Activated CD8-positive, alpha-beta memory T cell treated with anti-CD3 and anti-CD28 coated beads for 4 hours (primary cell): Measurements from ENCODE around the gene SEPHS1.
"Not testable (repeated sequence)": the region's sequence is repeated elsewhere in the genome, so short reads cannot be mapped to it uniquely, and the experiment has no call there.

Experiments
- DNase-seq, 2 donors: peaks; one replicate each; pipeline ENCODE4 v3.0.0-alpha.2; 2020; ENCODE audit warnings: low read depth in 2 of 2

Gene SEPHS1

DNA sequence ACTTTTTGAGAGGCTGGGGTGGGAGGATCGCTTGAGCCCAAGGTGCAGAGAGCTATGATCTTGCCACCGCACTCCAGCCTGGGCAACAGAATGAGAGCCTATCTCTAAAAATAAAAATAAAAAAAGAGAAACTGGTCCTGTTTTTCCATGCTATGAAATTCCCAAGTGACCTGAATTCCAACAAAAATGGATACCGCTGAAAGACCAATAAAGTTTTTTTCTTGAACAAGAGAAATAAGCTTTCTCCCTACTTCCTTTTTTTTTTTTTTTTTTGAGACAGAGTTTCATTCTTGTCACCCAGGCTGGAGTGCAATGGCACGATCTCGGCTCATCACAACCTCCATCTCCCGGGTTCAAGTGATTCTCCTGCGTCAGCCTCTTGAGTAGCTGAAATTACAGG, 12.5 kb upstream of the SEPHS1 start:
- no peak for DNase-seq

GRCh38 chr10:13356392-13356791, 8.3 kb upstream of the SEPHS1 start:
- no peak for DNase-seq

DNA sequence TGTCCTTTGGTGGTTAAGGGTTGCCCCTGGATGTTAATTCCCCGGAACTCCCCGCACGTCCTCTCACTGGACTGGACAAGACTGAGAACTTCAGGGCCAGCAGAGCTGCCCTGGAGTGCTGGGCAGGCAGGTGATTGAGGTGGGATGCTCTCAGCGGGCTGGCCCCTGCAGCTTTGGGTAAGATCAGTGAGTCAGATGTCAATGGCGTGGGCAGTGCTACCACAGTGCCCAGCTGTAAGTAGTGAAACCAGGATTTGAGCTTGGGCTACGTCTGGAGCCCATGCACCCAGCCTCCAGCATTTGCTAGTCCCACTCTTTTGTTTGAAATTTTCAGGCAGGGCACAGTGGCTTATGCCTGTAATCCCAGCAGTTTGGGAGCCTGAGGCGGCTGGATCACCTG, 6.7 kb upstream of the SEPHS1 start:
- DNase-seq, result no peak

DNA sequence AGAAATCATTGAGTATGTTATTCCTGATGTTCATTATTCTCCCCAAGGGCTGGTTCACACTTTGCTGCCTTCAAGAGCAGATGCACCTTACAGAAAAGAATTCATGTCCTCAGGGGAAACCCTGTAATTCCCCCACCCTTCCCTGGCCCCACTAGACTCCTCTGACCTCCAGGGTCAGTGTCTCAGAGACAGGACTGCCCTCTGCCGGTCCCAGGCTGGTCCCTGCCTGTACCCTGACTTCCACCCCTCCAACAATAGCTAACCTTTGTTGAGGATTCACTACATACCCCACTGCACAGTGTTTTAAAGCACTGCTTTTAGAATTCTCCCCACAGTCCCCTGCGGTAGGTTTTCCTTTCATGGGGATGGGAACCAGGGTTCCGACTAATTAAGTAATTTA, 4.4 kb upstream of the SEPHS1 start:
- no peak for DNase-seq

DNA sequence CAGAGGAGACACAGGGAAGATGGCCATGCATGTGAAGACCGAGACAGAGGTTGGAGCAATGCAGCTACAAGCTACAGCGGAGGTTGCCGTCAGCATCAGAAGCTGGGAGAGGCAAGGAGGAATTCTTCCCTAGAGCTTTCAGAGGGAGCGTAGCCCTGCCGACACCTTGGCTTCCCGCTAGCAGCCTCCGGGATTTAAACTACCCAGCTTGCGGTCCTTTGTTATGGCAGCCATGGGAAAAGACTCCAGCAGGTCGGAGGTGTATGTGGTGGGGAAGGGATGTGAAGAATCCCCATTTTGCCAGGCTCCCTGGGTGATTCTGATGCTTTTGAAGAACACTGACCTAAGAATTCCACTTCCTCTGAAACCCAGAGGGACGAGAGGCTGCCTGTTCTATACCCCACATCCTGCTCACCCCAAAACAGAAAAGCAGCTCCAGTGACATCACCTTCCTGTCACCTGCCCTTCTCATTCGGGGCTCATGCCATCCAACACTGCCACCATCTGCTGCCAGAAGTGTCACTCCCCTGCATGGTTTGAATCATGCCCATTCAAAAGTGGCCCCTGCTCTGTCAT, 3.3 kb upstream of the SEPHS1 start:
- no peak for DNase-seq

DNA sequence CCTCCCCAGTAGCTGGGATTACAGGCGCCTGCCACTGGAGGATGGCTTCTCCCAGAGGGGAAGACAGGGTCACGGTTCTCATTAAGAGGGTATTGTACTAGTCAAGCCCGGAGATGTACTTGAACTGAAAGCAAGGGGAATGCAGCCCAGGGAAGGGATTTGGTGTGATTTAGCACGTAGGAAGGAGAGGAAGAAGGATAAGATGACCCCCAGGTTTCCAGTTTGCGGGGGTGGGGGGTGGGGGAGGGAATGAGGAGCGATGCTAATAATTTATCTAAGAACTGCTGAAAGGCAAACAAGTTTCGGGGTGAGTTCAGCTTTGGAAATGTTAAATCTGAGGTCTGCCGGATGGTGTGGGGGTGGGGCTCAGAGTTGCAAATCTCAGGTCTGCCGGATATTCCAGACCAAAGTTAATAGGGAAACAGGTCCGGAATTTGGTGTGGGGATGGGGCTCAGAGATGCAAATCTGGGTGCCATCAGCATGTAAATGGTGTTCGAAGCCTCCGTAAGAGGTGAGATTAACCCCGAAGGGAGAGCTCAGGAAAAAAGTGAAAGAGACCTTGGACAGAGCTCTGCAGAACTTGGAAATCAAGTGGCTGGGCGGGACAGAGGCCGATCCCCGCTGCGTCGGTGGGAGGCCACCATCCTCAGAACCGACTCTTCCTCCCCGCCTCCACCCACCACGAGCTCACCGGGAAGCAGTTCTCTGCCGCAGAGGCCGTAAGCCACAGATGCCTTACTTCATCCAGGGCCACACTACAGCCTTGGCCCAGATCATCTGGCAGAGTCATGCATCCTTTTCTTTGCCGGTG, 1.6 kb upstream of the SEPHS1 start:
- no peak for DNase-seq

GRCh38 chr10:13347500-13348156, 465 bp downstream of the SEPHS1 start:
- peak; percentile 47 to 51 for DNase-seq

GRCh38 chr10:13347043-13347499, 1.0 kb downstream of the SEPHS1 start:
- no peak for DNase-seq

- no peak for DNase-seq
These were observed 1.6 kb downstream of the SEPHS1 start for GRCh38 chr10:13346283-13347042.

GRCh38 chr10:13340626-13341376, 7.3 kb downstream of the SEPHS1 start:
- no peak for DNase-seq

DNA sequence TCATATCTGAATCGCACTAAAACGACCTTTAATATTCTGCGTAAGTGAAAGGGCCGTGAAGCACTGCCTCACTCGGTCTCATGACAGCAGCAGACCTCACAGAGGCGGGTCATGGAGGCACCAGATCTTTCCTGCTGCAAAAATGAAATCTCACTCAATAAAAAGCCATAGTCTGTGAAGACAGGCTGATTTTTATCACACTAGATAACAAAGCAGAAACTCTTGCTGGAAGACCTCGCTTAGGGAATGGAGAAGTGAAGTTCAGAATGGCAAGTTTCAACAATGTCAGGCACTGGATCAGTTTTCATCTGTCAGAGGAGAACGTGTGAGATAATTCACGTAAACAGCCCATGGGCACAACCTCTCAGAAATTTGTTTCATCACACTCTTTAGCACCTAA, 8.0 kb downstream of the SEPHS1 start:
- DNase-seq, result no peak

- no peak for DNase-seq
These were observed 9.5 kb downstream of the SEPHS1 start for GRCh38 chr10:13338390-13339110.

DNA sequence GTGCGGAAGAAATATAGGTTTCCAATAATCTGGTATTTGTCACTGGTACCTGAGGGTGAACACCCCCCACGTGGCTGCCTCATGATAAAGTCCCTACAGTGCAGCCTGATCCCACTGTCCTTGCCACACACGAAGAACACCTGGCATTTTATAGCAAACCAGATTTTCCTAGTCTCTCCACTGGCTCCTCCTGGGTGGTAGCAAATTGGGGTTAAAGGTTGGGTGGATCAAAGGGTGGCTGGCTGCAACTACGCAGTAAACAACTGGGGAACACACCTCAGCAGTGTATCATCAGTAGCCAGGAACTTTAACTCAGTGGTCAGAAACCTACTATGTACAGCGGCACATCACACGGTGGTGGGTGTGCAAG, 10.3 kb downstream of the SEPHS1 start:
- no peak for DNase-seq

GRCh38 chr10:13337128-13337826, 10.8 kb downstream of the SEPHS1 start:
- no peak for DNase-seq

DNA sequence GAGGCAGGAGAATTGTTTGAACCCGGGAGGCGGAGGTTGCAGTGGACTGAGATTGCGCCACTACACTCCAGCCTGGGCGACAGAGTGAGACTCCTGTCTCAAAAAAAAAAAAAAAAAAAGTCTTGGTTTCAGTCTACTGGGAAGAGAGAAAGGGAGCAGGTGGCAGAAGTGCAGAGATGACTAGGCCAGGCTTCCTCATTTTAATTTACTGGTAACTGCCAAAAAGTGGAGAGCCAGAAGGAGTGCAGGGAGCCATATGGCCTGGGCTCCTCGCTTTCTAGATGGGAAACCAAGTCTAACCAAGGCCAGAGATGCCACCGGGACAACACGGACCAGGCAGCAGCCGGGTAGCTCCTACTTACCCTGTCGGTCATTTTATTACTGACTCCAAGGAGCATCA, 12.2 kb downstream of the SEPHS1 start:
- DNase-seq, result no peak

DNA sequence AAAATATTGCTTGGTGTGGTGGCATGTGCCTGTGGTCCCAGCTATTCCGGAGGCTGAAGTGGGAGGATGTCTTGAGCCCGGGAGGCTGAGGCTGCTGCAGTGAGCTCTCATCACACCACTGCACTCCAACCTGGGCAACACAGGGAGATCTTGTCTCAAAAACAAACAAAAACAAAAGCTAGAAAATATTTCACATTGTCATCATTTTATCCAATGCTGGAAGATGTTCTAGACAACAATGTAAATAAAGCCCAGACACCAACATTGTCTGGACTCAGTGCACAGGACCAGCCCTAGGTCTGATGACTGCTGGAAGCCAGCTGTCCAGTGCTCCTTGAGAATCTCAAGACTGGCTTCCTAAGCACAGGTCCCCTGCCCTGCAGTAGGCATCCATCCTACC, 13.5 kb downstream of the SEPHS1 start:
- DNase-seq, result no peak

DNA sequence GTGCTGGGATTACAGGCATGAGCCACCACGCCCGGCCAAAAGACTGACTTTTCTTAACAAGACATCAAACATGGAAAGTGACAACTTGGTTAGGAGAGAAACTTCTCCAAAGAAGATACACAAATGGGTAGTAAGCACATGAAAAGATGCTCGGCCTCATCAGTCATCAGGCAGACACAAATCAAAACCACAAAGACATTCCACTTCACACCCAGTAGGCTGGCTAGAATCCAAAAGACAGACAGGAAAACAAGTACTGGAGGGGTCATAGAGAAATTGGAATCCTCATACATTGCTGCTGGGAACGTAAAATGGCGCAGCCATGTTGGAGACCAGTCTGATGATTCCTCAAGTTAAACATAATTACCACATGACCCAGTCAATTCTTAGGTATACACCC, 16.4 kb downstream of the SEPHS1 start:
- no peak for DNase-seq

DNA sequence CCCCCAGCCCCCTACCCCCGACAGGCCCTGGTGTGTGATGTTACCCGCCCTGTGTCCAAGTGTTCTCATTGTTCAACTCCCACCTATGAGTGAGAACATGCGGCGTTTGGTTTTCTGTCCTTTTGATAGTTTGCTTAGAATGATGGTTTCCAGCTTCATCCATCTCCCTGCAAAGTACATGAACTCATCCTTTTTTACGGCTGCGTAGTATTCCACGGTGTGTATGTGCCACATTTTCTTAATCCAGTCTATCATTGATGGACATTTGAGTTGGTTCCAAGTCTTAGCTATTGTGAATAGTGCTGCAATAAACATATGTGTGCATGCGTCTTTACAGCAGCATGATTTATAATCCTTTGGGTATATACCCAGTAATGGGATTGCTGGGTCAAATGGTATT, 17.1 kb downstream of the SEPHS1 start:
- not testable (repeated sequence) for DNase-seq

GRCh38 chr10:13329565-13329964, 18.5 kb downstream of the SEPHS1 start:
- no peak for DNase-seq

DNA sequence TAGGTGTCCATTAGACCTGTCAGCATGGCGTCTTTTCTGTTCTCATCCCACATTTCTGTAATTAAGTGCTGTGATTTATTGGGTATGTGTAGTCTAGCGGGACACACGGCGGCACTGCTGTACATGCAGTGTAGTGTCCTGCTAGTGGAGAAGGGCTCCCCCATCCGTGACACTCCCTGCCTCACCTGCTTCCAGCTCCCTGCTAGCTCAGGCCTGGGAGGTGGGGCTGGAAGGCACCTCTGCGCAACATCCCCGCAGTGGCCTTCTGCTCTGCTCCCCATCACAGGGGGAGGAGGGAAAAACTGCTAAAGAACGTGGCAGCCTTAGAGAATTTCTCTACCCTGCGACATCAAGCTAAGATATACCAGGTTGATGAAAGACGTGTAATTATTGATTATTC, 19.5 kb downstream of the SEPHS1 start:
- no peak for DNase-seq
